WI38 (cell line): ENCODE results near the gene HSPG2.

ENCODE experiments used
- H3K4me3 ChIP-seq: 2 replicates; pipeline ENCODE4 v1.5.1; 2011; ENCODE audit warnings: low read depth, mild to moderate bottlenecking, control low read depth, low read length
- CTCF ChIP-seq: IDR thresholded peaks from 2 replicates; pipeline ENCODE4 v1.5.1; 2012; ENCODE audit warnings: low read depth, mild to moderate bottlenecking, control low read depth, low read length

Gene HSPG2

GRCh38 chr1:21891621-21892479 is 45.3 kb downstream of the HSPG2 start:
- no peak for TF ChIP-seq CTCF
- no peak overlapping the region for H3K4me3 ChIP-seq

- no peak for TF ChIP-seq CTCF
- no peak overlapping the region for H3K4me3 ChIP-seq
Observed at GRCh38 chr1:21891081-21891480, 46.0 kb downstream of the HSPG2 start.

- no peak overlapping the region for H3K4me3 ChIP-seq
- TF ChIP-seq CTCF, result no peak
Observed at GRCh38 chr1:21888500-21888899, 48.6 kb downstream of the HSPG2 start.

GRCh38 chr1:21887796-21888195 is 49.3 kb downstream of the HSPG2 start:
- H3K4me3 ChIP-seq, result no peak overlapping the region
- TF ChIP-seq CTCF, result no peak

- H3K4me3 ChIP-seq, result no peak overlapping the region
- TF ChIP-seq CTCF, result no peak
Observed at GRCh38 chr1:21887216-21887736, 49.8 kb downstream of the HSPG2 start.

GRCh38 chr1:21886486-21887215 is 50.5 kb downstream of the HSPG2 start:
- no peak for TF ChIP-seq CTCF

More at GRCh38 chr1:21886486-21887215, 50.5 kb downstream of the HSPG2 start:
- no peak overlapping the region for H3K4me3 ChIP-seq
